Bronchial epithelial cell (primary cell): ENCODE measurements around the gene ETV3. TPM values are rescaled to one million over a fixed set of nuclear protein-coding genes. Genes with fewer than 3 reads are reported as not detected.

ENCODE experiments used
- DNase-seq: peaks from one replicate; pipeline ENCODE4 v3.0.0-alpha.2; 2010; ENCODE audit warnings: low read depth
- FAIRE-seq: peaks from 2 replicates; lab custom pipeline; 2011; peaks lifted over from hg19 to GRCh38; lab: Jason Lieb, UNC
- H3K27me3 ChIP-seq: 2 replicates; pipeline ENCODE4 v1.5.1; 2011; ENCODE audit warnings: low read length; ENCODE audit not compliant: control insufficient read depth, insufficient read depth
- H3K36me3 ChIP-seq: 2 replicates; pipeline ENCODE4 v1.5.1; 2011; ENCODE audit warnings: low read length; ENCODE audit not compliant: control insufficient read depth, insufficient read depth
- H3K4me3 ChIP-seq: 2 replicates; pipeline ENCODE4 v1.5.1; 2011; ENCODE audit warnings: mild to moderate bottlenecking, low read depth, low read length, control low read depth
- CTCF ChIP-seq: IDR thresholded peaks from 2 replicates; pipeline ENCODE4 v1.5.1; 2011; ENCODE audit warnings: mild to moderate bottlenecking, moderate library complexity, low read length, control low read depth, inconsistent platforms; ENCODE audit not compliant: insufficient read depth, severe bottlenecking
- total RNA-seq: library from RNA; depleted of rRNA; stranded (reverse); fragments of >200 nt; gene quantifications from 2 replicates; pipeline ENCODE4 v1.2.1, GENCODE V29; 2014

ETV3 gene
- total RNA-seq, 1 donor from 2014 or later: 17.1 TPM

GRCh38 chr1:157090771-157091170 is 47.4 kb downstream of the ETV3 start:
- no peak for DNase-seq
- Histone ChIP-seq H3K4me3 (no peak overlapping the region), H3K27me3 (peaks cover 1% of the 10 kb centered on the region), H3K36me3 (no peaks in the 10 kb centered on the region)
- FAIRE-seq: no peak
- no peak for TF ChIP-seq CTCF

GRCh38 chr1:157090196-157090647 is 48.0 kb downstream of the ETV3 start:
- no peak overlapping the region for H3K4me3 ChIP-seq
- peak; percentile 95 for TF ChIP-seq CTCF
- no peaks in the 10 kb centered on the region for H3K36me3 ChIP-seq
- H3K27me3 ChIP-seq: peaks cover 1% of the 10 kb centered on the region
- DNase-seq (peak; percentile 64), FAIRE-seq (peak; percentile 77)

GRCh38 chr1:157089789-157090188 is 48.4 kb downstream of the ETV3 start:
- Histone ChIP-seq H3K36me3 (no peaks in the 10 kb centered on the region), H3K27me3 (peaks cover 1% of the 10 kb centered on the region), H3K4me3 (no peak overlapping the region)
- FAIRE-seq (no peak), DNase-seq (no peak)
- no peak for TF ChIP-seq CTCF

GRCh38 chr1:157088607-157089006 is 49.6 kb downstream of the ETV3 start:
- Histone ChIP-seq H3K27me3 (peaks cover 1% of the 10 kb centered on the region), H3K36me3 (no peaks in the 10 kb centered on the region), H3K4me3 (no peak overlapping the region)
- TF ChIP-seq CTCF: no peak
- FAIRE-seq: no peak
- DNase-seq: peak; percentile 67

- Histone ChIP-seq H3K4me3 (no peak overlapping the region), H3K36me3 (no peaks in the 10 kb centered on the region), H3K27me3 (peaks cover 1% of the 10 kb centered on the region)
- DNase-seq (no peak), FAIRE-seq (no peak)
- no peak for TF ChIP-seq CTCF
These were observed 51.2 kb downstream of the ETV3 start for GRCh38 chr1:157087030-157087429.

GRCh38 chr1:157086299-157086698 is 51.9 kb downstream of the ETV3 start:
- TF ChIP-seq CTCF: no peak
- Histone ChIP-seq H3K4me3 (no peak overlapping the region), H3K36me3 (no peaks in the 10 kb centered on the region), H3K27me3 (peaks cover 1% of the 10 kb centered on the region)
- DNase-seq (no peak), FAIRE-seq (no peak)
